GM12891 (cell line): ENCODE measurements around the gene MYO7A.

Source experiments
- PAX5 ChIP-seq: IDR thresholded peaks from 2 replicates; pipeline ENCODE4 v1.6.1; 2011; ENCODE audit warnings: low read length, moderate library complexity, mild to moderate bottlenecking; ENCODE audit not compliant: insufficient read depth, severe bottlenecking
- POLR2A ChIP-seq: IDR thresholded peaks from 2 replicates; pipeline ENCODE4 v1.6.1; 2011; ENCODE audit warnings: low read depth, low read length, control low read depth
- POLR2AphosphoS5 ChIP-seq: IDR thresholded peaks from 2 replicates; pipeline ENCODE4 v1.6.1; 2011; ENCODE audit warnings: low read depth, low read length, control low read depth
- POU2F2 ChIP-seq: IDR thresholded peaks from 2 replicates; pipeline ENCODE4 v1.6.1; 2011; ENCODE audit warnings: low read depth, mild to moderate bottlenecking, control low read depth, low read length, moderate library complexity
- SPI1 ChIP-seq: IDR thresholded peaks from 2 replicates; pipeline ENCODE4 v1.6.1; 2011; ENCODE audit warnings: low read depth, low read length, control low read depth
- TAF1 ChIP-seq: IDR thresholded peaks from 2 replicates; pipeline ENCODE4 v1.6.1; 2011; ENCODE audit warnings: low read depth, low read length, control low read depth

GRCh38 chr11:77106759-77107158, 21.3 kb upstream of the MYO7A start:
- TF ChIP-seq POLR2A (no peak), POLR2AphosphoS5 (no peak), POU2F2 (no peak), TAF1 (no peak), PAX5 (no peak), SPI1 (no peak)
